C4-2B (cell line): Measurements from ENCODE around the gene NRXN3.

Source experiments
- ZFX ChIP-seq: fragments of 450-650 bp; IDR thresholded peaks from 2 replicates; pipeline ENCODE4 v1.6.1; 2017
- TF ChIP-seq, protein P1 (sequence below): fragments of 450-650 bp; conservative IDR thresholded peaks from 2 replicates; pipeline ENCODE4 v1.5.1; 2017; ENCODE audit warnings: mild to moderate bottlenecking

DNA sequence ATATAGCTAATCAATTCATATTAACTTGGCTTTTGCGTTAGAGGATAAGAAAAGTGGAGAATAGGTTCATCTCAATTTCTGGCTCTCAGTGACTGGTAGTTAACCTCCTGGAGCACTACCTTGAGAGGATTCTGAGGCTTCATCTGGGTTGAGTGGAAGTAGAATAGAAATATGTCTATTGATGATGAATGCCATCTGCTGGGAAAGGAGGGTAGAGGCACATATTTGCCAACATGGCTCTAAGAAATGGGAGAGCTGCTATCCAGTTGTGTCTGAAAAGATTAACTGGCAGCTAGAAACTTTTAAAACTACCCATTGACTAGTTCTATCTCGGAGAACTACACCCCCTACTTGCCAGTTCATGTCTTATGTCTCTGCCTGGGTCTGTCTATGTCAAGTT lies 530.1 kb downstream of the NRXN3 start:
- TF ChIP-seq, protein P1, sequence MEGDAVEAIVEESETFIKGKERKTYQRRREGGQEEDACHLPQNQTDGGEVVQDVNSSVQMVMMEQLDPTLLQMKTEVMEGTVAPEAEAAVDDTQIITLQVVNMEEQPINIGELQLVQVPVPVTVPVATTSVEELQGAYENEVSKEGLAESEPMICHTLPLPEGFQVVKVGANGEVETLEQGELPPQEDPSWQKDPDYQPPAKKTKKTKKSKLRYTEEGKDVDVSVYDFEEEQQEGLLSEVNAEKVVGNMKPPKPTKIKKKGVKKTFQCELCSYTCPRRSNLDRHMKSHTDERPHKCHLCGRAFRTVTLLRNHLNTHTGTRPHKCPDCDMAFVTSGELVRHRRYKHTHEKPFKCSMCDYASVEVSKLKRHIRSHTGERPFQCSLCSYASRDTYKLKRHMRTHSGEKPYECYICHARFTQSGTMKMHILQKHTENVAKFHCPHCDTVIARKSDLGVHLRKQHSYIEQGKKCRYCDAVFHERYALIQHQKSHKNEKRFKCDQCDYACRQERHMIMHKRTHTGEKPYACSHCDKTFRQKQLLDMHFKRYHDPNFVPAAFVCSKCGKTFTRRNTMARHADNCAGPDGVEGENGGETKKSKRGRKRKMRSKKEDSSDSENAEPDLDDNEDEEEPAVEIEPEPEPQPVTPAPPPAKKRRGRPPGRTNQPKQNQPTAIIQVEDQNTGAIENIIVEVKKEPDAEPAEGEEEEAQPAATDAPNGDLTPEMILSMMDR = peak; percentile 31
- TF ChIP-seq ZFX = no peak
